HG02938 (cell line): ENCODE results near the gene VLDLR.

Source experiments
- ATAC-seq: cut with Tn5 transposase; IDR thresholded peaks from one replicate; pipeline ENCODE4 v1.9.1; 2021; ENCODE audit warnings: mild to moderate bottlenecking, moderate library complexity; ENCODE audit not compliant: unreplicated experiment

Gene VLDLR

DNA sequence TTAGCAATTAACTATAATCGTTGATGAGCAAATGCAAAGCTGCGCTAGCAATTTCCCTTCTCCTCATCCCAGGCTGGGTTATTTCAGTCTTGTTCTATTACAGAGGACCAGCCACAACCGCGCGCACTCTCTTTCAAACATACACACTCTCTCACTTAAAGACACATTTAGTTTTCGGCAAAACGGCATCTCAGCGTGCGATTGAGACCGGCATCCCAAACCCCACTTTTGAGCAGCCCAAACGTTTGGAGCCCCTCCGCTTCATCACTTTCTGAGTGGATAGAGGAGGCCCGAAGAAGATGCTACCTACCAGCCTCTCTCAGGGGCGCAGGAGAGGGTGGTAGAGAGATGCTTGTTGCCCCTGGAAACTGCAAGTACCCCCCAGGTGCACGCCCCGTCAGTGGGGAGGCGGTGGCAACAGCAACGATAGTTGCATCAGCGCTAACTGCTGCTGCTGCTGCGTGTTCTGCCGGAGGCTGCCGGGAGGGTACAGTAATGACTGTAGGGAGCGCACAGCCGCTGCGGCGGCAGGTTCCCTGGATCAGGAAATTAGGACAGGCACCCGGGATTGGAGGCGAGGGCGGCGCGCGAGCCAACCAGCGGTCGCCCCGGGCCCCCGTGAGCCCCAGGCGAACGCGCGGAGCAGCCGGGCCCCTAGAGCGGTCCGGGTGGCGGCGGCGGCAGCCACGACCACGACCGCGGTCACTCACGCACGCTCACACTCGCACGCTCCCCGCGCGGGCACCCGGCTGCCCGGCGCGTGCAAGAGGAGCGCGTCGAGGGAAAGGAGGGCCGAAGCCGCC lies 467 bp upstream of the VLDLR start:
- peak; percentile 42 for ATAC-seq

DNA sequence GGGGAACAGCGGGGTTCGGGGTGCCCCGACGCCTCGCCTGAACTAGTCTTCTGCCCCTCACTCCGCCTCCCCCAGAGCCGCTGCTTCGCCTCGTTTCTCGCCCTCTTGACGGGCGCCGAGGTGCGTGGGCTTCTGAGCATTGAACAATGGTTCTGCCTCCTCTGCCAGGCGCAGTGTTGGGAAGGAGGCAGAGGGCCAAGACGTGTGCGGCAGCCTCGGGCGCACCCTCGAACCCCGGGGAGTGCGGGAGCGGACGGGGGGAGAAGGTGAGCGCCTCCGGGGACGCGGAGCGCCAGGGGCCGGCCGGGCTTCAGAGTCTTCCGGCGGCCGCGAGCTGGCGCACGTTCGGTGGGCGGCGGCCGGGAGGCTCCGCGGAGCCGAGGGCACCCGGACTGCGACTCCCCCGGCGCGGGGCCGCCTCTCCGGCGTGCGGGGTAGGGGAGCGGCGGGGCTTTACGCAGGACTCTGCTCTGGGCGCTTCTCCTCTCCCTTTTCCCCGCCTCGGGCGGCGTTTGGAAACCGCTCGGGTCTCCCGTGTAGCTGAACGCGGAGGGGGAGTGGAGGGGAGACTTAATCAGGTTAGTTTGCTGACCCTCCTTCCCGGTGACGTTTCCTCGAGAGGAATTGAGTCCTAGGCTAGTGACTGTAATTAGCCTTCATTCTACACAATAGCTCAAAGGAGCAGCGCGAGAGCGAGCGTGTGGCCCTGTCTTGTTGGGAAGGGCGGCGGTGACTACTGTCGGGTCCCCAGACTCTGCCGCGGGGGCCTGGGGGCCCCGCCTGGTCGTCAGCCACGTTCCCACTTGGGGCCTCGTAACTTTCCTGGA lies 1.1 kb downstream of the VLDLR start:
- ATAC-seq: peak; percentile 22

DNA sequence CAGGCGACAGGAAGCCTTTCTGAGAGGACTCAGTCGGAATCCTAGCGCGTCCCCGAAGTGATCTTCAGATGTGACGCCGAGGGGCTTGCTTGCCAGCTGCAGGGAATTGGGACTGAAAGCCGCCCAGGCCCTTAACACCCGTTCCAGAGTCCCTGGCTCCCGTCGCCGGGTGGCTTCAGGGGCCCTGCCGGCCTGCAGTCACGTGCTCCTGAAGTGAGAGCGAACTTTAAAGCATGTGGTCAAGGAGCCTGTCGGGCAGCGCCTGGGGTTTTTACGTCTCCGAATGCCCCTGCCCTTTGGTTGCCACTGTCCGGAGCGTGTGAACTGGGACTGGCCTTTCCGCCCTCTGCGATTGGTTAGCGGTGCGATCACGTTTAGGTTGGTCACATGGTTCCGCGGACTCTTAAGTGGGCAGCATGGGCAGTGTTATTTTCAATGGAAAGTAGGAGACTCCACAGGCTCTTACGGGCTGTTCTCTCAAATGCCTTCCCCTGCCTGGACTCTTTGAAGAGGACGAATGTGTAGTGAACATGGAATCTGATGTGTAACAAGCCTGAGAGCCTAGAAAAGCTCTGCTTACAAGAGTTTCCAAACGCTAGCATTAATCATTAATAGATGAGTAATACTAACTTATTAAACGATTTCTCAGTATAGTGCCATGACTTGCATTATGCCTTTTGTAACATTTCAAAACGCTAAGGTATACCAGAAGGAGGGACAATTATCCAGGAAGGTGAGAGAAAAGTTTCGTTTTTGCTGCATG lies 1.9 kb downstream of the VLDLR start:
- no peak for ATAC-seq

DNA sequence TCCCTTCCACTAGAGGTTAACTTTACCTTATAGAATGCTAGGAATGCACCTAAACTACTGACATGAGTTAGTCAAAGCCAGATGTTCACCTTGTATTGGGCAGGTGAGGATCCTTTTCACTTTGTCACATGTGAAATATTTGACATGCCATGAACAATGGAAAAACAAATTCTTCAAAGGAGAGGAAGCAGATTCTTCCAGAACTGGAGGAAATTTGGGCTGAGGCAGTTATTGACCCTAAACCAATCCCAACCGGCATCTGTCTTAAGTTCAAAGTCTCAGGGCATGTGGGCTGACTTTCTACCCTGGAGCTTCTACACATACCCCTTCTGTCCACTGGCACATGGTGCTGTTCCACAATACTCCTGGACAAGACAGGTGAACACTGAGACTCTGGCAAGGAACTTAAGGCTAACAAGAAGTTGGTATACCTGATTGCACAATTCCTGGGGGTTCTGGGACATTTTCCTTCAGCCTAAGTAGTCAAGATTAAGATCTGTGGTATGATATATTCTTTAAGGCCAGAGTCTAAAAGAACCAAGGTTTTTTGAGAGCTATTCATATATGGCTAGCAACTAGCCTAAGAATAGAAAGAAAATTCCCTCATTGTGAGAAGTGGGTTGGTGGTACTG lies 2.6 kb downstream of the VLDLR start:
- ATAC-seq: no peak

DNA sequence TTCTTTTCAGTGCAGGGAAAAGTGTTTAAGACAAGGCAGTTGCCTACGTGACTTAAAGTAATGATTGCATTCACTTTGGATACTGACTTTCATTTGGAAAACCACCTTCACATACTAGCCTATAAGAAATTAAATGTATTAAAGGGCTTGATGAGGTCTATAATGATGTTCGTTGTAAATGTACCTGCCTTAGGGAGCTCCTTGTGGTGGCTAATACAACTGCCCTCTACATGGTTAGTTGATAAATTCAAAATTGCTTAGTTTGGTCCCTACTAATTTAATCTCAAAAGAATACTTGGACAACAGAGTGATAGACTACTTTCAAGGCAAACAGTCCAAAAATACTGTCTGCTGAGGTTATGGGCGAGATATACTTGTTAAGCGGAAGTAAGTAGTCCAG lies 3.8 kb downstream of the VLDLR start:
- ATAC-seq: no peak

DNA sequence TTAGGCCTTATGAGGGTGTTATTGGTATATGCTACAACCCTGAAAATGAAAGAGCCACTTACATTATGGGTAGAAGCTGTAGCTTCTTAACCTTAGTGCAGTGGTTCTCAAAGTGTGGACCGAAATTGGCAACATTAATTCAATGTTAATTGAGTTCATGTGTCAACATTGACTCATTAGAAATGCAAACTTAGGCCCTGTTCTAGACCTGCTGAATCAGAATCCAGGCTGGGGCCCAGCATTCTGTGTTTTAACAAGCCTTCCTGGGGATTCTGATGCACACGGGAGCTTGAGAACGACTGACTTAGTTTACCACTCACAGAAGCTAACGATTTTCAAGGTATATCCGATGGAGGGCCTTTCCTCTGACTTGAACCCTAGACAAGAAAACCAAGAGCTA lies 7.3 kb downstream of the VLDLR start:
- ATAC-seq: no peak

DNA sequence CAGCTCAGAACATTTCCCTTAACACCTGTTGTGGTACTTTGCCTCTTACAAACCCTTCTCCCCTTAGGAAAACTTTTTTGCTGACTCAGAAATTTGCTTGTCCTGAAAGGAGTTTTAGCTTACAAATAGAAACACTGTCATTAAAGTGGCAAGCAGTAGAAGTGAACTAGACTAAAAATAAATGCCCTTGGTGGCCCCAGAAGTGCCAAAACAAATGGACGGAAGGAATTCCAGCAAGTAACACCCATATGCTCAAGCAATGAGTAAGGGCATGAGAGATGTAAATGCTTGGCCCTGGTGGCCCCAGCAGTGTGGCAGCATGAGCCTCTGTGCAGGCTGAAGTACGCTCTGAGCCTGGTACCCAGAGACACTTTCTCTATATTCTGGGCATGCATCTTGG lies 8.6 kb downstream of the VLDLR start:
- no peak for ATAC-seq

DNA sequence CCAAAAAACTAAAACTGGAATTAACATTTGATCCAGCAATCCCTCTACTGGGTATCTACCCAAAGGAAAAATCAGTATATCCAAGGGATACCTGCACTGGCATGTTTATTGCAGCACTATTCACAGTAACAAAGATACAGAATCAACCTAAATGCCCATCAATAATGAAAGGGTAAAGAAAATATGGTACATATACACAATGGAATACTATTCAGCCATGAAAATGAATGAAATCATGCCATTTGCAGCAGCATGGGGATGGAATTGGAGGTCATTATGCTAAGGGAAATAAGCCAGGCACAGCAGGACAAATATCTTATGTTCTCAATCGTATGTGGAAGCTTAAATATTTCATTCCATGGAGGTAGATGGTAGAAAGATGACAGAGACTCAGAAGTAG lies 9.7 kb downstream of the VLDLR start:
- no peak for ATAC-seq

DNA sequence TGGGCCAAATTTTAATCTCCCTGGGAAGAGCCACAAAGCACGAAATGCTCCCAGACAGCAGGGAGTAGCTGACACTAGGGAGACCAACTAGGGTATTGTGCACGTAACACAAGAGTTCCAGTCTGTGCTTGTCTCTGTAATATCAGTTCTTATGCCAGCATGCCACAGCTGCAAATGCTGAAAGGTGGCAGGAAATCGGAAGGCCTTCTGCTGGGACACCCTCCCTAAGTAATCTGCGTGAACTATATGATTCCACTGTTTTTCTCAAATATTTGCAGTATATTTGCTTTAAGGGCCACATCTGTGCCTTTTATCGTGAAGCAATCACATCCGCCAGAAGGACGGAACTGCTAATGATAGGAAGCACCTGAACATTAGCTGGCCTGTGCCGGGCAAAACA lies 12.6 kb downstream of the VLDLR start:
- ATAC-seq: no peak

DNA sequence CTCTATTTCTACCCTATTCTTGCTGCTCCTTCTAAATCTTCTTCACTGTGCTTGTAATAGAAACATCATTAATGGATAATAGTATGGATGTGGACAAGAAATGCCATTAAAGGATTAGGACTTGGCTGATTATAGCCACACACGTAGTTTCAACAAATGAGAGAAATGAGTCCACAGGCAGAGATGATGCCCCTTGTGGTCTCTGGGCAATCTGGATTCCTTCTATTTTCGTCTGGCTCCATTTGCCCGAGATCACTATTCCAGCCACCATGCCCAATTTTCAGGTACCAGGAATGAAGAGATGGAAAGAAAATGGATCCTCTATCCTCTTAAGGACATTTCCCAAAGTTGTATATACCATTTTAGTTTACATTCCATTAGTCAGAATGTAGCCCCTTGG lies 13.2 kb downstream of the VLDLR start:
- ATAC-seq: no peak

DNA sequence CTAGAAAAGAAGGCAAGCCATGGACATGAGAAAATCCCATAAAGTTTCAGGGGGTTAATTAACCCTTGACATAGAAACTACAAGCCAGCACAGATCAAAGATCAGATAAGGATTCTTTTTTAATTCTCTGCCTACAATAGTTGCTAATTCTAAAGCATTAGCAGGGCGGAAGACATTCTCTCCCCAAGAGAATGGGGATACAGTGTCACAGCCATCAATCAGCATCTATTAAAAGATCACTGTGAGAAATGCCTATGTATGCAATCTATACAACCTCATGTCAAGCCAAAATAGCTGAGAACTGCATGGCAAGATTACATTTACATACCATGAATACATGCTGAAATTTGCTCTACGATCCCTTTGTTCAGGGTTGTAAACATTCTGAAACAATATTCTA lies 14.3 kb downstream of the VLDLR start:
- no peak for ATAC-seq

DNA sequence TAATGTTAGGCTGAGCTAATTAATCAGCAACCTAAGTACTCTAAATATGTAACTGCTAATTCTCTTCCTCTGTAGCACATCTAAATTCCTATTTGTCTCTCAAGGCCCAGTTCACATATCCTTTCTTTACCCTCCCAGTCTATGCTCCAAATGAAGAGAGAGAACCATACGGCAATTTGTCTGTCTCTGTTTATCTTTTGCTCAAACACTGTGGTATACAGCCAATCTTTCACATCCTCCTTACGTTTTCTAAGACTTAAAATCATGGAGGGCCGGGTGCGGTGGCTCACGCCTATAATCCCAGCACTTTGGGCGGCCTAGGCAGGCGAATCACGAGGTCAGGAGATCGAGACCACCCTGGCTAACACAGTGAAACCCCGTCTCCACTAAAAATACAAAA lies 15.8 kb downstream of the VLDLR start:
- ATAC-seq: no peak

DNA sequence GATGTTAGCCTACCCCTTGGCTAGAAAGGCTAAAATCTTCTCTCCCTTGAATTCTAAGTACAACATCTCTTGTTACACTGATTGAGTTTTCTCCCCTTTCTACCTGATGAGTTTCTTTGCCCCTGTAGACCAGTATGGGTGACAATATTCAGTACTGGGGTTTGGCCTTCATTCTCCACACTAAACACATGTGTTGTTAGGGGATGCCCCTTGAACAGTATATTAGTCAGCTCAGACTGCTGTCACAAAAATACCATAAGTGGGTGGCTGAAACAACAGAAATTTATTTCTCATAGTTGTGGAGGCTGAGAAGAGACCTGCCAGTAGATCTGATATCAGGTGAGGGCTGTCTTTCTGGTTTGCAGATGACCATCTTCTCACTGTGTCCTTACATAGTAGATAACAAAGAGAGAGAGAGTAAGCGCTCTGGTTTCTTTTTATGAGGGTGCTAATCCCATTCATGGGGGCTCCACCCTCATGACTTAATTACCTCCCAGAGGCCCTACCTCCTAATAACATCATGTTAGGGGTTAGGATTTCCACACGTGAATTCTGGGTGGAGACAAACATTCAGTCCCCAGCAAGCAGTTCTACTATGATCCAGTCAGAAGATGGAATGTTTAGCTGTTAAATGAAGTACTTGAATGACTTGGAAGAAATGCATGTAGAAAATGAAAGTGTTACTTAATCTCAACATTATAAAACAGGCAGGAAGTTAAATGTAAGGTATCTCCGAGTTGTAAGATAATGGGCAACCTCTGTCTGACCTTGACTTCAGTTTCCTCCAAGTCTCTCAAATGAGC lies 17.5 kb downstream of the VLDLR start:
- ATAC-seq: peak; percentile 86

DNA sequence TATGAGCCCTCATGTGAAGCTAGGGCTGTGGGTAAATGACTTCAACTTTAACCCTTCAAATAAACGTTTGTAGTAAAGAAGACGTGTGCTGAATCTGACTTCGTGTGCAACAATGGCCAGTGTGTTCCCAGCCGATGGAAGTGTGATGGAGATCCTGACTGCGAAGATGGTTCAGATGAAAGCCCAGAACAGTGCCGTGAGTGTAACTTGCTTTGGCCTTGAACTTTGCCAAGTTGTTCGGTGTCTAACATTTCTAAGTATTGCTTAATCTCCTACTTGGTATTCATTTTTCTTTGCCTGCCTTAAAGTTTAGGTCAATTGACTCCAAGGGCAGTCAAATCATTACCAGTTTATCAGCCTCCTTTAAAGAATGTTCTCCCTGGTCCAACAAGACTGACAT lies 18.2 kb downstream of the VLDLR start:
- ATAC-seq: no peak

DNA sequence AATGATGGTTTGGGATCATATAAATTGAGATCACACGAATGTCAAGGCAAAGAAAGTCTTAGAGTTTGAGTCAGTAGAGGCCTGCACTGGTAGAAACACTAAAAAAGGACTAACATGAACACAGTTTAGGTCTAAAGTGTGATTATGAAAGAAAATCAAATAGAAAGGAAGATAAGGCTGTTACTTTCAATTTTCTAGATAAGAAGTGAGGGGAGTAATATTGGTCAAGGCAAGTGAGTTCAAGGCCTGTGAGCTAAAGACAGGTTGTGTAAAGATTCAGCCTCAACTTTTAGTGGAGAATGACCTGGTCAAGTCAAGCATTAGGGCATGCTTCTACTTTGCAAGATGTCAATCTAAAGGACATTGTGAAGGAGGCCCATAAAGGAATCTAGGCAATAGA lies 19.0 kb downstream of the VLDLR start:
- ATAC-seq: no peak

DNA sequence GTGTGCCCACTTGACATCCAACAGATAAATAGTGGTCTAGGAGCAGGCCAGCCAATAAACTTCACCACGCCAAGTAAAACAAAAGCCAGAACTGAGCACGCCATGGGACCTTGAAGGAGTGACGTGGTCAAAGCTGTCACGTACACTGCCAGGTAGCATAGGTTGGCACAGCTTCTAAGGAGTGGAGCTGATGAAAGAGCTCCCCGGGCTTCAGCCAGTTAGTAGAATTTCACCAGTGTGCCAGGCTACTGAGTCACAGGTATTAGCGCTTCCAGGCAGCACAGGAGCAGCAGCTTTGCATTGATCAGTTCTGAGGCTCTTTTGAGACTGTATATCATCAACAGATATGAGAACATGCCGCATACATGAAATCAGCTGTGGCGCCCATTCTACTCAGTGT lies 19.4 kb downstream of the VLDLR start:
- no peak for ATAC-seq

DNA sequence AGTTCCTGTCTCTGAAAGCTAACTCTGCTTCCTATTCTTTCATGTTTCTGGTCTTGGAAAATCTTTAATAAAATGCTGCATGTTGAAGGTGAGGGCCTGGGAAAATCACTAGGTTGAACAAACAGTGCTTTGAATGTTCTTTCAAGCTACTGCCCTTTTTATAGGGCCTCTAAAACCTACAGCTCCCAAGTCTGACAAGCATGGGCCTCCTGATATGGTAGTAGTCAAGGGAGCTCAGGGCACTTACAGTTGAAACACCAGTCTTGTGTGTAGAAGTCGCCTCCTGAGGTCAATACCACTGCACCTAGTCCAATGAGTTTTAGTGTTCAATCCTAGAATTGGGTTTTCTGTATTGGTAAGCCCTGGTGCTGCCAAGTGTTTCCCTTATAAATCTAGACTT lies 20.5 kb downstream of the VLDLR start:
- ATAC-seq: no peak

DNA sequence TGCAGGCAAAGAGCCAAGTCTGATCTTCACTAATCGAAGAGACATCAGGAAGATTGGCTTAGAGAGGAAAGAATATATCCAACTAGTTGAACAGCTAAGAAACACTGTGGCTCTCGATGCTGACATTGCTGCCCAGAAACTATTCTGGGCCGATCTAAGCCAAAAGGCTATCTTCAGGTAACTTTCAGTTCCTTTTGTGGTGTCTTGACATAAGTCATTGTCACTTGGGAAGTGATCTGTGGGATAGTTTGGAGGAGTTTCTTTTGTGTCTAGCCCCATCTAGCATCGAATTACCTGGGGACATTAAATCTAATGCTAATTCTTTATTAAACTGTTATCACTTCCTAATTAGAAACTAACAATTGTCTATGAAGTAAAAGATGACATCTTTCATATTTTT lies 24.0 kb downstream of the VLDLR start:
- peak; percentile 67 for ATAC-seq

DNA sequence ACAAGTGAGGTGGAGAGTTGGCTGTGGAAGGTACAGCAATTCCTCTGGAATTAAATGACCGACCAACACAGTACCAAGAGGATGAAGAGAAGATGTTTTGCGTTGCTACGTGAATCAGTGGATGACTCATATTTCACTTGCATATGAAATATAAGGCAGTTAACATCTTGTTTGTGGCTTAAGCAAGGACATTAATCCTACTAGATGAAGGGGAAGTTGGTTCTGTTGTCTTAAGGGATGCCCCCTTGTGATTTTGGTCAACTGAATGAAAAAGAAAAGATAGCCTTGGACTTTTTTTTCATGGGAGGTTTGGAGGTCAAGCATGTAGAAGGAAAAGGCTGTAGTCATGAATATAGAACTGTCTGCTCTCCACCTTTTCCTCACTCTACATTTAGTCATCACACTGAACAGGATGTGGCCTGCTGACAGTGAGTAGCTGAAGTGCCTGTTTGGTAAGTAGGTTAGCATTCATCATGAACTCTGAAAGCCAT lies 33.9 kb downstream of the VLDLR start:
- peak; percentile 69 for ATAC-seq

DNA sequence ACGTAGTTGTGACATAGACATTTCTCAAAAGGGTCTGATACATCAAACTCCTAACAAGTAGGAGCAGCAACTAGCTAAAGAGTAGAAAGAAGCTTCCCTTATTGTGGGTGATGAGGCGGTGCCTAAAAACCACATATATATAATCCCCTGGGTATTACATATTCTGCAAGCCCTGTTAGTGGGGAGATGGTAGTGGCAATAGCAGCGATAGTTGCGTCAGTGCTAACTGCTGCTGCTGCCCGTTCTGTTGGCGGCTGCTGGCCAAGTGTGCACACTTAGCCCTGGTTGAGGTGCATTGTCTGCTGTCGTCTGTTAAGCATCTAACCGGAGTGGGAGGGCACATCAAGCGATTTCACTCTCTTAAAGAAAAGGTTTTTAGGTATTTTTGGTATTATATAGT lies 35.8 kb downstream of the VLDLR start:
- ATAC-seq: no peak
